Effector CD4-positive, alpha-beta T cell (primary cell): ENCODE data around the gene ESPL1.

Experiments used
- DNase-seq: peaks from one replicate; pipeline ENCODE4 v3.0.0-alpha.2; 2020

ESPL1 gene

GRCh38 chr12:53231921-53232645 lies 36.0 kb upstream of the ESPL1 start, which contains the start of gene RARG:
RARG (minus strand) TSS chr12:53232209; CDS start chr12:53227545, 4,664 bp downstream.
- DNase-seq: peak; percentile 49

- peak; percentile 30 for DNase-seq
Observed at GRCh38 chr12:53232646-53233461, 35.2 kb upstream of the ESPL1 start.

DNA sequence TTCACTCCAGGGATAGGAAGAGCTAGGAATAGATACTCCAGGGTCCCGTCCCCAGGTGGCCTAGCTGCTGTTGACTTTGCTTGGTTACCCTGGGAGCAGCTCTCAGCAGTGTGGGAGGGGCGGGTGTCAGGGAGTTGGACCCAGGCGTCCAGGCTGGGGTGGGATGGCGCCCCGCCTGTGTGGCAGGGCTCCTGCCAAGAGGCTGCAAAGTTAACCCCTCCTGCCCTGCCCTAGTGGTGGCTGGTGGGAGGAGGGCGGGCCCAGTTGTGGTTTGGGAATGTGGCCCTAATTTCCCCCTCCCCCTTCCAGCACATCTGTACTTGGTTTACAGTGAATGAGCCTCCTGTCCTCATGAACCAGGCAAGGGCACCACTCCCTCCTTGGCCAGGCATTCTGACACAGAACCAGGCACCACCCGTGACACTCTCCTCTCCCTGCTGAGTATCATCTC lies 34.4 kb upstream of the ESPL1 start:
- DNase-seq: no peak

DNA sequence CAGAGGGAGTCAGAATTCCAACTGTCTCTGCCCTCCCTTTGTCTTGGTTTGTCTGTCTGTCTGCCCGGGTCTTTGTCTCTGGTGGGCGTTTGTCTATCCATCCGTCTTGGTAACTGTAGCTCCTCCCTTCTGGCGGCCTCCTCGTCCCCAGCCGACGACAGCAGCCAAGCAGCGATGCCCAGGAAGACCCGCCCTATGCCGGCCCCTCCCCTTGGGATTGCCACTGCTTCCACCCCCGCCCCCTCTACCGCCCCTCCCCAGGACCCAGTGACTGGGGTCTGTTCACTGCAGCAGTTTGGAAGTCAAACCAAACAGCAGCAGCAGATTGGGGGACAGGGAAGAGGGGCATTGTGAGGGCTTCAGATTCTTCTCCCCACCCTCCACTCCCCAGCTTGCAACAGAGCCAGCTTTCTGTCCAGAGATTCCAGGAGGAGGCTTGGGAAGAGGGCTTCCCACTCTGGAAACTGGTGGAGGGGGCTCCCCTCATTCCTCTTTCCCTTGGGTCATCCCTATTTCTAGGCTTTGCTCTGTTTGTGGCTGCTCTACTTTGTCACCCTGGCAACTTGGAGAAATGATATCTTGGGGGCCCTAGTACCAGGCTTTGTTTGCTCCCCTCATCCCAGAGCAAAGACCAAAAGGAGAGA lies 33.7 kb upstream of the ESPL1 start:
- DNase-seq: no peak

DNA sequence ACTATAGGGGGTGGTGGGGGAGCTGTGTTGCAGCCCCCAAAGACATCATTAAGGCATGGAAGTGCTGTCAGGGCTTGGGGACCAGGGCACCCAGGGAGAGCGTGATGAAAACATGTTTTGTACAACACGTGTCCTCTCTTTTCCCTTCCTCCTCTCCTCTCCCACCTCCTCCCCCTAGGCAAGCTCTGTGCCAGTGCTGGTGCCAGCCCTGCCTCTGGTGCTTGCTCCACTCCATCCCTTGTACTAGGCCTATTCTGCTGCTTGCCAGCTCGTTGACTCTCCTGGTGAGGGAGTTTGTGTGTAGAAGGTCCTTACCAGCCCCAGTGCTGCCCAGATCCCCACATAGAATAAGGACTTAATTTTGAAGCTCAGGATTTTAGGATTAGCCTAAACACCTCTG lies 32.9 kb upstream of the ESPL1 start:
- no peak for DNase-seq

DNA sequence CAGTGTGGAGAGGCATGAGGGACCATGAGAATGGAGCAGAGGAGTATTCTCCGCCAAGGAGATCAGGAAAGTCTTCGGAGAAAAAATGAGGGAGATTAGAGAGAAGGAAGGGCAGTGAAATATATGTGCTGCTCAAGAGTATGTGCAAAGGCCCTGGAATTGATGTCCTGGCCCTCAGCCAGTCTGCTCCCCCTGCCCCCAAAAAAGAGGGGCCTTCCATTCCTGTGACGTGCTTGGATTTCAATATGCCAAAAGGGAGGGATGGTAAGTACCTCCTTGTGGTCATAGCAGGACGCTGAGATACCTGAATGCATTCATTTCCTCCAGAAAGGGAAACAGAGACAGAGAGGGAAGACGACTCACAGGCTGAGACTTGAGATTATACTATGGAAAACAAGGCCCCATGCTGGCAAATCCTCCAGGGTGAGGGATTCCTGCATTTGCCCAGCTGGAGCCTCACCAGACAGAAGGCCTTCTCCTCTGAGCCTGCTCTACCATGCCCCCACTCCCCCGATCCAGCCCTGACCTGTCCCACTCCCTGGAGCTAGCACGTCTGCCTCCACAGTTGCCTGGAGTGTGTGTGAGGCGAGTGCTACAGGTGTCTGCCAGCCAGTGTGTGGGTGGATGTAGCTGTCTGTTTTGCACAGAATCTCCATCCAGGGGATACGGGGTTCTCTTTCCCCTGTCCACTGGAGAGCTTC lies 32.2 kb upstream of the ESPL1 start:
- DNase-seq: no peak

GRCh38 chr12:53236443-53237111 lies 31.5 kb upstream of the ESPL1 start:
- peak; percentile 58 for DNase-seq

DNA sequence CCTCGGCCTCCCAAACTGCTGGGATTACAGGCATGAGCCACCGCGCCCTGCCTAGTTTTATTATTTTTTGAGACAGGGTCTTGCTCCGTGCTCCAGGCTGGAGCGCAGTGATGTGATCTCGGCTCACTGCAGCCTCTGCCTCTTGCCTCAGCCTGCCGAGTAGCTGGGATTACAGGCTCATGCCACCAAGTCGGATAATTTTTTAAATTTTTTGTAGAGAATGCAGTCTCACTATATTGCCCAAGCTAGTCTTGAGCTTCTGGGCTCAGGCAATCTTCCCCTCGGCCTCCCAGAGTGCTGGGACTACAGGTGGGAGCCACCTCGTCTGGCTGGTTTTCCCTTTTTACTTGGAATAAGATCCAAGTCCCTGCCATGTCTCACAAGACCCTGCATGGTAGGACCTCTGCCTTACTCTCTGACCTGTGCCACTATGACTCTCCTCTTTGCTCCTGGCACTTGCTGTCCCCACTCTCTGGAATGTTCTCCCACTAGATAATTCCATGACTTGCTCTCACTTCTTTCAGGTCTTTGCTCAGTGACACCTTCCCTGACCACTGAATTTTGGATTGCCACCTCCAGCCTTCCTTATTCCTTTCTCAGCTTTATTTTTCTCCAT lies 28.3 kb upstream of the ESPL1 start:
- no peak for DNase-seq

- no peak for DNase-seq
Observed at GRCh38 chr12:53241623-53242412, 26.3 kb upstream of the ESPL1 start.

GRCh38 chr12:53244337-53244736 lies 23.8 kb upstream of the ESPL1 start:
- DNase-seq: no peak

DNA sequence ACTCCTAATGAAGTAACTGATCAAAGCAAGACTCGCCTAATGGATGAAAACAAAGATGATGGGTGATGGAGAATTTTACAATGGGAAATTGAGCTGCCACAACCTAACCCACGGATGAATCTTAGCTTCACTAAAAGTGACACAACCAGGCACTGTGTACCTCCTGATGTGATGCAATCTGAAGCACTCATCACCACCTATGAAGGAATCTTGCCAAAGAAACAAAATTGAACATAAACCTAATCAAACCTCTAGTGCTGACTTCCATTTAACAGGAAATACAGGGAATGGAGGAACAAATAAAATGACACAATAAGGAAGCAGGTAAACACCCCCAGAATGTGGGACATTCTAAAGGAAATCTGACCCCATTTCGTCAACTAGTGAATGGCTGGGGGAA lies 22.8 kb upstream of the ESPL1 start:
- DNase-seq: no peak

- peak; percentile 63 for DNase-seq
Observed at GRCh38 chr12:53251477-53252348, 16.4 kb upstream of the ESPL1 start.

DNA sequence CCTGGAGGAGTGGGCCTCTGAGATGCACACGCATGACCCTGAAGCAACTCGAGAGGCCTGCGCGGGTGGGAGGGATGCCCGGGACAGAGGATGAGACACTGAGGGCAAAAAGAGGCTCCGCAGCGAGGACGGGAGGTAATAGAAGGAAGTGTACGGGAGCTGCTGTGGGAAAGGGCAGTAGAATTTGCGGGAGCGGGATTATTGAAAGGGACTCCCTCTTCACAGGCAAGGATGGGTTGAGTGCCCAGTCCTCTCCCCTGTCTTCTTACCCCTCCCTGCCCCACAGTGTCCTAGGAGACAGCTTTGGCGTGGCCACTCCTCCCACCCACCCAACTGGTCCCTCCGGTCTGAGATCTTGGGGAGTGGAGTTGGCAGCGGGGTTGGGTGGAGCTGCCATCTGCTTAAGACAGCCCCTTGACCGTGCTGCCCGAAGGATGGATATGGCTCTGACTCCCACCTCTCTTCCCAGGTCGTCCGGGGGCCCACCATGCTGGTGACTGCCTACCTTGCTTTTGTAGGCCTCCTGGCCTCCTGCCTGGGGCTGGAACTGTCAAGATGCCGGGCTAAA lies 15.7 kb upstream of the ESPL1 start:
- no peak for DNase-seq

DNA sequence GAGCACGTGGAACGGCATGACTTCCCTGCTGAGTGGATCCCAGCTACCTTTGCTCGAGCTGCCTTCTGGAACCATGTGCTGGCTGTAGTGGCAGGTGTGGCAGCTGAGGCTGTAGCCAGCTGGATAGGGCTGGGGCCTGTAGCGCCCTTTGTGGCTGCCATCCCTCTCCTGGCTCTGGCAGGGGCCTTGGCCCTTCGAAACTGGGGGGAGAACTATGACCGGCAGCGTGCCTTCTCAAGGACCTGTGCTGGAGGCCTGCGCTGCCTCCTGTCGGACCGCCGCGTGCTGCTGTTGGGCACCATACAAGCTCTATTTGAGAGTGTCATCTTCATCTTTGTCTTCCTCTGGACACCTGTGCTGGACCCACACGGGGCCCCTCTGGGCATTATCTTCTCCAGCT lies 14.8 kb upstream of the ESPL1 start:
- no peak for DNase-seq

DNA sequence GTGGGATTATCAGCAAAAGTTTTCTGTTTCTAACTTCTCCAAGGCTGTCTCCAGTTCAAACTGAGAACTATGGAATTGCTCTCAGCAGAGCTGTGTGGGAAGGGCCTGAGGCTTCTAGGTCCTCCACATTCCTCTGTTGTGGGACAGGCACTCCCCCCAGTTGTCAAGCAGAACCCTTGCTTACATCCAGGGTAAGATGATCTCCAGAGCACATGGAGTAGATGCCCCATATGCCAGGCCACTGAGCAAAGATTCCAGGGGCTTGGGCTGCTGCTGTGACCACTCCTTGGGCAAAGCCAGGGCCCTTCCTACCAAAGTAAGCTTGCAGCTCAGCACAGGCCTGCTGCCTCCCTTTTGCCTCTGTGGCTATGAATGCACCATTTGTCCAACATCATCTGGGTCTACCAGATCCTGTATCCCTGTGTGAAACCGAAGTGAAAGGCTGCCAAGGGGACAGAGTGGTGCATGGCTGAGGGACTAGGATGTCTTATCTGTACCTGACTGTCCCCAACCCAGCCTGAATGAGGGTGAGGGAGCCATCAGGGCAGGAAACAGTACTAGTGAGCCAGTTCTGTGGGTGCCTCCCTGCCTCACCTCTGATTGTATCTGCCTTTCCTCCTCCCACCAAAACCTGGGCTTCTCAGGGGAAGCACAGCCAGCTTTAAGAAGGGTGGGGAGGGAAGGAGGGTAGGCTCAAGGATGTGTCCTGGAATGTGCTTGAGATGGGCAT lies 13.1 kb upstream of the ESPL1 start:
- DNase-seq: no peak

DNA sequence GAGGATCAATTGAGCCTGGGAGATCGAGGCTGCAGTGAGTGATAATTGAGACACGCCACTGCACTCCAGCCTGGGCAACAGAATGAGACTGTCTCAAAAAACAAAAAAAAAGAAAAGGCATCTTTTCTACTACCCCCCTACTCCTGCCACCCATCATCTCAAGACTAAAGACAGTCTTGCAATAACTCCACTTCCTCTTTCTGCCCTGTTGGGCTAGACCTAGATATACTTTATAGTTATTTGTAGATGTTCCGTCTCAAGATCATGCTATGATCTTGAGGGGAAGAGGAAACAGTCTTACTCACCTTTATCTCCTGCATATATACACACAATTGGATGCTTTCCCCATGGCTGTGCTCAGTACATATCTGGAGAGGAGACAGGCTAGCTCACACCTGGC lies 12.1 kb upstream of the ESPL1 start:
- no peak for DNase-seq

GRCh38 chr12:53258541-53259539 lies 9.3 kb upstream of the ESPL1 start:
- DNase-seq: no peak

- no peak for DNase-seq
Observed at GRCh38 chr12:53259891-53260290, 8.2 kb upstream of the ESPL1 start.
